ENCODE results near the gene A3GALT2.

DNA sequence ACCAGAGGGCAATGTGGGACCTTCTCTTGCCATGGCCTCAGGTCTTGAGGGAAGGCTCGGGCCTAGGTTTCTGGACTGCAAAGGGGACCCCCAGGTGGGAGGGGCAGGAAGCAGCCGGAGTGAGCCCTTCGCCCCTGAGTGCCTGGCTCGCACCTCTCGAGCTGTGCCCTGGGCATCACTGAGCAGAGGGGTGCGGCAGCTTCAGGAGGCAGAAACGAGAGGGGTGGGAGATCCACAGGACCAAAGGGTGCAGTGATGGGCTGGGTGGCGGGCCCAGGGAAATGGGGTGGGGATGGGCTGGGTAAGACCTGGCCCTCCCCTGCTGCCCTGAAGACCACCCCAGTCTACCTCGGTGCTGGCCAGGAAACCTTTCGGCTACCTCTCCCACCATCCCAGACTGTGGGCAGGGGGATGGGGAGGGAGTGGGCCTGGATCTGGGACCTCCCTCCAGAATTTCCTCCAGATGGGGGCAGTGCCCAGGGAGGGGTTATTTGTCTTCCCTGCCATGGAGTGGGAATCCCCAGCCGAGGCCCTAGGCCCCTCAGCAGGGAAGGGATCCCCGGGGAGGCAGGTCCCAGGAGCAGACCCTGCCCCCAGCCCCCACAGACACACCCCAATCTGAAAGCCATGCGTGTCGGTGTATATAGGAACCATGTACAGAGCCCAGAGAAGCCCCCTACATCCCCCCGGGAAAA lies 21.3 kb downstream of the A3GALT2 start:
- no peak for TF ChIP-seq FOXP1 (CRISPR knock-in tag; IDR thresholded peaks at IDR 0.05; ENCODE audit: borderline replicate concordance)
- TF ChIP-seq NFYB (CRISPR knock-in tag; conservative IDR thresholded peaks at IDR 0.05; ENCODE audit: low read depth), result no peak
- no peak for TF ChIP-seq SP1 (CRISPR knock-in tag; conservative IDR thresholded peaks at IDR 0.05)
- TF ChIP-seq TEAD4 (CRISPR knock-in tag; IDR thresholded peaks at IDR 0.05), result no peak
- no peak for TF ChIP-seq ZNF396 (CRISPR knock-in tag; IDR thresholded peaks at IDR 0.05; ENCODE audit: borderline replicate concordance)
- TF ChIP-seq, protein P1, sequence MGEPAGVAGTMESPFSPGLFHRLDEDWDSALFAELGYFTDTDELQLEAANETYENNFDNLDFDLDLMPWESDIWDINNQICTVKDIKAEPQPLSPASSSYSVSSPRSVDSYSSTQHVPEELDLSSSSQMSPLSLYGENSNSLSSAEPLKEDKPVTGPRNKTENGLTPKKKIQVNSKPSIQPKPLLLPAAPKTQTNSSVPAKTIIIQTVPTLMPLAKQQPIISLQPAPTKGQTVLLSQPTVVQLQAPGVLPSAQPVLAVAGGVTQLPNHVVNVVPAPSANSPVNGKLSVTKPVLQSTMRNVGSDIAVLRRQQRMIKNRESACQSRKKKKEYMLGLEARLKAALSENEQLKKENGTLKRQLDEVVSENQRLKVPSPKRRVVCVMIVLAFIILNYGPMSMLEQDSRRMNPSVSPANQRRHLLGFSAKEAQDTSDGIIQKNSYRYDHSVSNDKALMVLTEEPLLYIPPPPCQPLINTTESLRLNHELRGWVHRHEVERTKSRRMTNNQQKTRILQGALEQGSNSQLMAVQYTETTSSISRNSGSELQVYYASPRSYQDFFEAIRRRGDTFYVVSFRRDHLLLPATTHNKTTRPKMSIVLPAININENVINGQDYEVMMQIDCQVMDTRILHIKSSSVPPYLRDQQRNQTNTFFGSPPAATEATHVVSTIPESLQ (CRISPR knock-in tag; IDR thresholded peaks at IDR 0.05), result no peak
- TF ChIP-seq, protein P2, sequence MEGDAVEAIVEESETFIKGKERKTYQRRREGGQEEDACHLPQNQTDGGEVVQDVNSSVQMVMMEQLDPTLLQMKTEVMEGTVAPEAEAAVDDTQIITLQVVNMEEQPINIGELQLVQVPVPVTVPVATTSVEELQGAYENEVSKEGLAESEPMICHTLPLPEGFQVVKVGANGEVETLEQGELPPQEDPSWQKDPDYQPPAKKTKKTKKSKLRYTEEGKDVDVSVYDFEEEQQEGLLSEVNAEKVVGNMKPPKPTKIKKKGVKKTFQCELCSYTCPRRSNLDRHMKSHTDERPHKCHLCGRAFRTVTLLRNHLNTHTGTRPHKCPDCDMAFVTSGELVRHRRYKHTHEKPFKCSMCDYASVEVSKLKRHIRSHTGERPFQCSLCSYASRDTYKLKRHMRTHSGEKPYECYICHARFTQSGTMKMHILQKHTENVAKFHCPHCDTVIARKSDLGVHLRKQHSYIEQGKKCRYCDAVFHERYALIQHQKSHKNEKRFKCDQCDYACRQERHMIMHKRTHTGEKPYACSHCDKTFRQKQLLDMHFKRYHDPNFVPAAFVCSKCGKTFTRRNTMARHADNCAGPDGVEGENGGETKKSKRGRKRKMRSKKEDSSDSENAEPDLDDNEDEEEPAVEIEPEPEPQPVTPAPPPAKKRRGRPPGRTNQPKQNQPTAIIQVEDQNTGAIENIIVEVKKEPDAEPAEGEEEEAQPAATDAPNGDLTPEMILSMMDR (IDR thresholded peaks at IDR 0.05), result no peak
- TF ChIP-seq, protein P3, sequence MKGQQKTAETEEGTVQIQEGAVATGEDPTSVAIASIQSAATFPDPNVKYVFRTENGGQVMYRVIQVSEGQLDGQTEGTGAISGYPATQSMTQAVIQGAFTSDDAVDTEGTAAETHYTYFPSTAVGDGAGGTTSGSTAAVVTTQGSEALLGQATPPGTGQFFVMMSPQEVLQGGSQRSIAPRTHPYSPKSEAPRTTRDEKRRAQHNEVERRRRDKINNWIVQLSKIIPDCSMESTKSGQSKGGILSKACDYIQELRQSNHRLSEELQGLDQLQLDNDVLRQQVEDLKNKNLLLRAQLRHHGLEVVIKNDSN (CRISPR knock-in tag; IDR thresholded peaks at IDR 0.05), result no peak

Measured in WTC11 (cell line).